HCT116 (cell line): ENCODE data around the gene PCID2. TPM values are rescaled to one million over a fixed set of nuclear protein-coding genes. Genes with fewer than 3 reads are reported as not detected.

ENCODE experiments used
- ATAC-seq: fragments of 200-7000 bp; cut with Tn5 transposase; 2 replicates; pipeline ENCODE4 v1.9.1; 2020; ENCODE audit warnings: mild to moderate bottlenecking, moderate library complexity
- BruUV-seq: library from RNA; stranded (reverse); fragments of 400-500 nt; replicated peaks from 2 replicates; lab custom pipeline; 2021; lab: Mats Ljungman, UMichigan
- CTCF ChIA-PET: fragments of 300-600 bp; sonication (Branson Sonifier 250); formaldehyde crosslinking; loops from one replicate; lab custom pipeline; 2021; ENCODE audit warnings: antibody characterized with exemption; lab: Charles Lee
- POLR2A ChIA-PET: fragments of 300-600, 350-600 bp; sonication (Branson Sonifier 250); formaldehyde crosslinking; loops from one replicate; lab custom pipeline; 2021; ENCODE audit warnings: antibody characterized with exemption; lab: Charles Lee
- RAD21 ChIA-PET, 2 experiments: fragments of 300-600 bp; sonication (Branson Sonifier 250); formaldehyde crosslinking; loops; one replicate each; lab custom pipeline; 2023; ENCODE audit warnings: low total read pairs in 2 of 2; ENCODE audit not compliant: uncharacterized antibody in 2 of 2, unreplicated experiment in 2 of 2, low non-redundant PET in 1 of 2; lab: Charles Lee
- DNase-seq: peaks from one replicate; pipeline ENCODE4 v3.0.0-alpha.2; 2010; ENCODE audit warnings: low read depth, low spot score
- H2AFZ ChIP-seq: fragments of 200-600 bp; shearing (Covaris generic), sonication (generic); 2 replicates; pipeline ENCODE4 v1.6.1; 2017; ENCODE audit warnings: low read depth, mixed run types, mixed read lengths, antibody characterized with exemption, low read length; ENCODE audit not compliant: poor library complexity, severe bottlenecking
- H3K27ac ChIP-seq: 2 replicates; pipeline ENCODE4 v1.5.1; 2012; ENCODE audit warnings: low read depth, low read length
- H3K27me3 ChIP-seq: fragments of 200-600 bp; sonication (generic); 2 replicates; pipeline ENCODE4 v1.6.1; 2016; ENCODE audit warnings: mixed run types, low read length, mixed read lengths; ENCODE audit not compliant: insufficient read depth
- H3K36me3 ChIP-seq, 2 experiments: fragments of 200-500 bp in 1 of 2; fragments of 200-600 bp in 1 of 2; sonication (Bioruptor generic) in 1 of 2; sonication (generic) in 1 of 2; 2 replicates each; pipeline versions ENCODE4 v1.5.1 to v1.6.1; 2014 to 2016; ENCODE audit warnings: low read length in 2 of 2, inconsistent platforms in 1 of 2, mixed read lengths in 1 of 2, mixed run types in 1 of 2; ENCODE audit not compliant: insufficient read depth in 2 of 2, control insufficient read depth in 1 of 2
- H3K4me1 ChIP-seq, 2 experiments: fragments of 200-600 bp in 1 of 2; sonication (generic) in 1 of 2; 2 replicates each; pipeline versions ENCODE4 v1.5.1 to v1.6.1; 2012 to 2017; ENCODE audit warnings: low read length in 2 of 2, inconsistent platforms in 1 of 2, mild to moderate bottlenecking in 1 of 2, mixed read lengths in 1 of 2, mixed run types in 1 of 2, moderate library complexity in 1 of 2; ENCODE audit not compliant: insufficient read depth in 2 of 2, control insufficient read depth in 1 of 2
- H3K4me2 ChIP-seq: fragments of 200-600 bp; sonication (generic); 2 replicates; pipeline ENCODE4 v1.6.1; 2017; ENCODE audit warnings: mixed run types, low read length, mixed read lengths
- H3K4me3 ChIP-seq, 2 experiments: fragments of 200-600 bp in 1 of 2; sonication (generic) in 1 of 2; replicated peaks in 1 of 2; 2 replicates each; pipeline ENCODE4 v1.5.1; 2011 to 2016; ENCODE audit warnings: low read length in 2 of 2, control low read depth in 1 of 2, low read depth in 1 of 2, mild to moderate bottlenecking in 1 of 2, mixed read lengths in 1 of 2, mixed run types in 1 of 2
- H3K79me2 ChIP-seq: fragments of 200-600 bp; sonication (generic); 2 replicates; pipeline ENCODE4 v1.6.1; 2017; ENCODE audit warnings: mild to moderate bottlenecking, mixed run types, low read length, moderate library complexity, mixed read lengths; ENCODE audit not compliant: insufficient read depth
- H3K9ac ChIP-seq: fragments of 200-600 bp; sonication (generic); 2 replicates; pipeline ENCODE4 v1.6.1; 2016; ENCODE audit warnings: low read length, mixed read lengths
- H3K9me2 ChIP-seq: fragments of 200-600 bp; sonication (generic), shearing (Covaris generic); 2 replicates; pipeline ENCODE4 v1.6.1; 2017; ENCODE audit warnings: mixed run types, mild to moderate bottlenecking, moderate library complexity; ENCODE audit not compliant: insufficient read depth
- H3K9me3 ChIP-seq, 2 experiments: fragments of 200-500 bp in 1 of 2; fragments of 200-600 bp in 1 of 2; sonication (Bioruptor generic) in 1 of 2; sonication (generic) in 1 of 2; 2 replicates each; pipeline ENCODE4 v1.6.1; 2014 to 2017; ENCODE audit warnings: low read length in 2 of 2, mixed read lengths in 2 of 2, inconsistent platforms in 1 of 2, low read depth in 1 of 2, mild to moderate bottlenecking in 1 of 2, mixed run types in 1 of 2, moderate library complexity in 1 of 2; ENCODE audit not compliant: control insufficient read depth in 1 of 2, insufficient read depth in 1 of 2
- H4K20me1 ChIP-seq: fragments of 200-600 bp; sonication (generic), shearing (Covaris generic); 2 replicates; pipeline ENCODE4 v1.6.1; 2017; ENCODE audit warnings: mixed run types, mild to moderate bottlenecking, moderate library complexity; ENCODE audit not compliant: insufficient read depth
- CBX3 ChIP-seq: IDR thresholded peaks from 2 replicates; pipeline ENCODE4 v1.6.1; 2012; ENCODE audit warnings: low read depth
- EGR1 ChIP-seq: IDR thresholded peaks from 2 replicates; pipeline ENCODE4 v1.6.1; 2012; ENCODE audit warnings: low read depth
- ELF1 ChIP-seq: IDR thresholded peaks from 2 replicates; pipeline ENCODE4 v1.6.1; 2012; ENCODE audit warnings: low read depth, borderline replicate concordance
- REST ChIP-seq: IDR thresholded peaks from 2 replicates; pipeline ENCODE4 v1.6.1; 2012; ENCODE audit warnings: low read depth
- SIN3A ChIP-seq: IDR thresholded peaks from 2 replicates; pipeline ENCODE4 v1.6.1; 2012; ENCODE audit warnings: low read depth
- SP1 ChIP-seq: IDR thresholded peaks from 2 replicates; pipeline ENCODE4 v1.6.1; 2012; ENCODE audit warnings: low read depth
- SRF ChIP-seq: IDR thresholded peaks from 2 replicates; pipeline ENCODE4 v1.6.1; 2012; ENCODE audit warnings: low read depth
- TCF7L2 ChIP-seq: IDR thresholded peaks from 2 replicates; pipeline ENCODE4 v1.7.0; 2011; ENCODE audit warnings: borderline replicate concordance, inconsistent platforms; ENCODE audit not compliant: insufficient read depth, insufficient read length; ENCODE audit errors: extremely low read depth
- ZBTB33 ChIP-seq: IDR thresholded peaks from 2 replicates; pipeline ENCODE4 v1.6.1; 2011; ENCODE audit warnings: mild to moderate bottlenecking, low read length, moderate library complexity; ENCODE audit not compliant: insufficient replicate concordance; ENCODE audit errors: extremely low read depth
- ZFX ChIP-seq: fragments of 450-650 bp; IDR thresholded peaks from 2 replicates; pipeline ENCODE4 v1.6.1; 2017
- ZNF274 ChIP-seq: fragments of 200-500 bp; sonication (Bioruptor generic); IDR thresholded peaks from 2 replicates; pipeline ENCODE4 v1.6.1; 2014; ENCODE audit warnings: mild to moderate bottlenecking, low read depth, low read length, inconsistent platforms
- intact Hi-C: fragments of 100-400 bp; cut with micrococcal nuclease; formaldehyde crosslinking; loops from 2 replicates; pipeline ENCODE4 v1.10.0; 2022
- total RNA-seq: library from RNA; stranded (reverse); gene quantifications from one replicate; pipeline ENCODE4 v1.2.1, GENCODE V29; 2021; ENCODE audit not compliant: unreplicated experiment

The PCID2 gene
- total RNA-seq, 1 experiment from 2014 or later = 73.3 TPM

- CTCF ChIA-PET = no interaction called here
- no peak for ATAC-seq
- no peak overlapping the region for H2AFZ ChIP-seq
- intact Hi-C loops = no loop called here
- H3K9me2 ChIP-seq = no peaks in the 10 kb centered on the region
- no peaks in the 10 kb centered on the region for H3K27me3 ChIP-seq
- H3K9me3 ChIP-seq = no peaks in the 10 kb centered on the region
- POLR2A ChIA-PET = no interaction called here
- H3K4me2 ChIP-seq = no peak overlapping the region
- peaks cover 21 to 30% of the 10 kb centered on the region in 2 experiments for H3K4me1 ChIP-seq
- no peak overlapping the region for H3K4me3 ChIP-seq
- TF ChIP-seq SP1 = no peak
- no peak for TF ChIP-seq EGR1
- TF ChIP-seq ZBTB33 = no peak
- TF ChIP-seq TCF7L2 = no peak
- TF ChIP-seq CBX3 = no peak
- TF ChIP-seq REST = no peak
- no peak for TF ChIP-seq ZNF274
- no peak for TF ChIP-seq SIN3A
- no peak for TF ChIP-seq ELF1
- TF ChIP-seq ZFX = no peak
- TF ChIP-seq SRF = no peak
- no peak for DNase-seq
- peaks cover 33% of the 10 kb centered on the region for H3K79me2 ChIP-seq
- no peak overlapping the region for H3K27ac ChIP-seq
- H3K36me3 ChIP-seq = peaks cover 30 to 63% of the 10 kb centered on the region in 2 experiments
- RAD21 ChIA-PET = no interaction called here
- H4K20me1 ChIP-seq = no peaks in the 10 kb centered on the region; the same call in 1 of the 2 replicates
- BruUV-seq = no TSS peak
- H3K9ac ChIP-seq = no peak overlapping the region
Measured at GRCh38 chr13:113190181-113190580, 18.3 kb downstream of the PCID2 start.
